ENCODE data around the gene DDX25. TPM values are rescaled to one million over a fixed set of nuclear protein-coding genes. Genes with fewer than 3 reads are reported as not detected.
A peak's percentile ranks its signal among the peaks of the same experiment; 100 is the strongest.

DDX25 gene
- total and polyA plus RNA-seq, 9 of the 15 experiments (the other 6 are each of a cell fraction or from before 2014, with no cell fraction given): not detected

DNA sequence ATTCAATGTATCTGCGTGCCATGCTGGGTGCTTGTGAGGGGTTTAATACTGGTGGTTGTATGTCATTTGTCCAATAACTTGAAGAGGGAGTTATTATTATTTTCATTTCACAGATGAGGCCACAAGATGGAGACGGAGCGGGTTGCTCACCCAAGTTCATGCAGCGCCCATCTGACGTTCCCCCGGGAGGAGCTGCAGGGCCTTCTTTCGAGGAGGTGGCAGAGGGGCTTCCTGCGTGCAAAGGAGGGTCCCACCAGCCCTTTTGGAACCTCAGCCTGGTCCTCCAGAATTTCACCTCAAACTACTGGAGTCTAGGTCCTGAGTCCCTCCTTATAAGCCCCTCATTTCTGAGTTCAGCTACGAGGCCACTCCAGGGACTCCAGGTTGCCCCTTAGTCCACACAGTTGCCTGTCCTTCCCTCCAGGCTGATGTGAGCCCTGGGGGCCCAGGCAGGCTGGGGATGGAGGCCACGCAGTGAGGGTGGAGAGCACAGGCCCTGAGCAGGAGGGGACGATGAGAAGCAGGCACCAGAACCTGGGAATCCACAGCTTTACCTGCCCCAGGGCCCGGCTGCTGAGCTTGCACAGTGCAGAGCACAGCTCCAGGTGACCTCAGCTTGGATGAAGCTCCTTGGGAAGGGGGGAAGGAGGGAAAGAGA is 38.6 kb downstream of the DDX25 start (continued):
- TF ChIP-seq, protein P1, sequence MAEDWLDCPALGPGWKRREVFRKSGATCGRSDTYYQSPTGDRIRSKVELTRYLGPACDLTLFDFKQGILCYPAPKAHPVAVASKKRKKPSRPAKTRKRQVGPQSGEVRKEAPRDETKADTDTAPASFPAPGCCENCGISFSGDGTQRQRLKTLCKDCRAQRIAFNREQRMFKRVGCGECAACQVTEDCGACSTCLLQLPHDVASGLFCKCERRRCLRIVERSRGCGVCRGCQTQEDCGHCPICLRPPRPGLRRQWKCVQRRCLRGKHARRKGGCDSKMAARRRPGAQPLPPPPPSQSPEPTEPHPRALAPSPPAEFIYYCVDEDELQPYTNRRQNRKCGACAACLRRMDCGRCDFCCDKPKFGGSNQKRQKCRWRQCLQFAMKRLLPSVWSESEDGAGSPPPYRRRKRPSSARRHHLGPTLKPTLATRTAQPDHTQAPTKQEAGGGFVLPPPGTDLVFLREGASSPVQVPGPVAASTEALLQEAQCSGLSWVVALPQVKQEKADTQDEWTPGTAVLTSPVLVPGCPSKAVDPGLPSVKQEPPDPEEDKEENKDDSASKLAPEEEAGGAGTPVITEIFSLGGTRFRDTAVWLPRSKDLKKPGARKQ (CRISPR knock-in tag; IDR thresholded peaks at IDR 0.05): no peak
- TF ChIP-seq C11orf30 (IDR thresholded peaks at IDR 0.05; ENCODE audit: low read depth) (no peak), RBFOX2 (IDR thresholded peaks at IDR 0.05; ENCODE audit: low read depth, low read length) (no peak), GABPA (tag; conservative IDR thresholded peaks at IDR 0.05; ENCODE audit: low read depth) (no peak)
- TF ChIP-seq, protein P2, sequence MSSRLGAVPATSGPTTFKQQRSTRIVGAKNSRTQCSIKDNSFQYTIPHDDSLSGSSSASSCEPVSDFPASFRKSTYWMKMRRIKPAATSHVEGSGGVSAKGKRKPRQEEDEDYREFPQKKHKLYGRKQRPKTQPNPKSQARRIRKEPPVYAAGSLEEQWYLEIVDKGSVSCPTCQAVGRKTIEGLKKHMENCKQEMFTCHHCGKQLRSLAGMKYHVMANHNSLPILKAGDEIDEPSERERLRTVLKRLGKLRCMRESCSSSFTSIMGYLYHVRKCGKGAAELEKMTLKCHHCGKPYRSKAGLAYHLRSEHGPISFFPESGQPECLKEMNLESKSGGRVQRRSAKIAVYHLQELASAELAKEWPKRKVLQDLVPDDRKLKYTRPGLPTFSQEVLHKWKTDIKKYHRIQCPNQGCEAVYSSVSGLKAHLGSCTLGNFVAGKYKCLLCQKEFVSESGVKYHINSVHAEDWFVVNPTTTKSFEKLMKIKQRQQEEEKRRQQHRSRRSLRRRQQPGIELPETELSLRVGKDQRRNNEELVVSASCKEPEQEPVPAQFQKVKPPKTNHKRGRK (tag; IDR thresholded peaks at IDR 0.05): no peak

DNA sequence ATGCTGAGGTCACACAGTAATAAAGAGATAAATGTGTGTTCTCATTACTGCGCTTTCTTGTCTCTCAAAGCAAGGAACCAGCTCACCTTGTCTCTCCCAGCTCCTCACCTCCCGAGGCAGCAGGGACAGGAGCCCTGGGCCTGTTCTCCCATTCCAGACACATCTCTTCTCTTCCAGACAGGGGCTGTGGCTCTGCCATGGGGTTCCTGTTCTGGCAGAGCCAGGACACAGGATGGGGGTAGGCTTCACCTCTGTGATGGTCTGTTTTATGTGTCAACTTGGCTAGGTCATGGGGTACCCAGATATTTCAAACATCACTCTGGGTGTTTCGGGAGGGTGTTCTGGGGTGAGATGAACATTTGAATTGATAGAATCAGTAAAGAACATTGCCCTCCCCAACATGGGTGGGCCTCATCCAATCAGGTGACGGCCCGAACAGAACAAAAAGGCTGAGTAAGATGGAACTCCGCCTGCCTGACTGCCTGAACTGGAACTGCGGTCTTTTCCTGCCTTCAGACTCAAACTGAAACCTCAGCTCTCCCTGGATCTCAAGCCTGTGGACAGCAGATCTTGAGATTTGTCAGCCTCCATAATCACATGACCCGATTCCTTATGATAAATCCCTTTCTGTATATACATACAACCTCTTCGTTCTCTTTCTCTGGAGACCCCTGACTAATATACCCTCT is 39.5 kb downstream of the DDX25 start:
- Histone ChIP-seq H3K4me3 (no peak overlapping the region), H3K9me3 (replicated peaks; ENCODE audit: control insufficient read depth, insufficient read depth, low read depth, low read length) (no peaks in the 10 kb centered on the region), H3K9ac (ENCODE audit: insufficient read depth in 1 of 2, low read depth in 2 of 2, low read length in 2 of 2) (no peak overlapping the region), H3K27me3 (ENCODE audit: control insufficient read depth in 2 of 2, insufficient read depth in 2 of 2, low read length in 2 of 2) (peaks cover 23 to 65% of the 10 kb centered on the region in 2 experiments), H4K20me1 (replicated peaks; ENCODE audit: control insufficient read depth, insufficient read depth, low read length) (peaks cover 5% of the 10 kb centered on the region), H3K4me2 (ENCODE audit: insufficient read depth, low read length) (no peak overlapping the region), H3K27ac (ENCODE audit: extremely low read depth, low read depth, low read length) (no peak overlapping the region), H3K36me3 (ENCODE audit: control insufficient read depth, insufficient read depth, low read length) (no peaks in the 10 kb centered on the region), H2AFZ (ENCODE audit: low read depth, low read length) (no peak overlapping the region), H3K4me1 (replicated peaks in 1 of 2; ENCODE audit: control insufficient read depth in 2 of 2, insufficient read depth in 2 of 2, low read length in 2 of 2) (peaks cover 2 to 20% of the 10 kb centered on the region in 2 experiments; a peak in 3 of 5 replicates), H3K79me2 (ENCODE audit: control insufficient read depth, insufficient read depth, low read length) (no peaks in the 10 kb centered on the region), H3K9me1 (ENCODE audit: control insufficient read depth, insufficient read depth, low read length) (no peaks in the 10 kb centered on the region)
- TF ChIP-seq, protein P3, sequence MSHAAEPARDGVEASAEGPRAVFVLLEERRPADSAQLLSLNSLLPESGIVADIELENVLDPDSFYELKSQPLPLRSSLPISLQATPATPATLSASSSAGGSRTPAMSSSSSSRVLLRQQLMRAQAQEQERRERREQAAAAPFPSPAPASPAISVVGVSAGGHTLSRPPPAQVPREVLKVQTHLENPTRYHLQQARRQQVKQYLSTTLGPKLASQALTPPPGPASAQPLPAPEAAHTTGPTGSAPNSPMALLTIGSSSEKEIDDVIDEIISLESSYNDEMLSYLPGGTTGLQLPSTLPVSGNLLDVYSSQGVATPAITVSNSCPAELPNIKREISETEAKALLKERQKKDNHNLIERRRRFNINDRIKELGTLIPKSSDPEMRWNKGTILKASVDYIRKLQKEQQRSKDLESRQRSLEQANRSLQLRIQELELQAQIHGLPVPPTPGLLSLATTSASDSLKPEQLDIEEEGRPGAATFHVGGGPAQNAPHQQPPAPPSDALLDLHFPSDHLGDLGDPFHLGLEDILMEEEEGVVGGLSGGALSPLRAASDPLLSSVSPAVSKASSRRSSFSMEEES (CRISPR knock-in tag; IDR thresholded peaks at IDR 0.05): peak; percentile 56
- TF ChIP-seq SMARCB1 (IDR thresholded peaks at IDR 0.05; ENCODE audit: insufficient read length, low read depth) (no peak), NCOA6 (IDR thresholded peaks at IDR 0.05) (no peak), GTF2F1 (IDR thresholded peaks at IDR 0.05; ENCODE audit: low read depth, low read length) (no peak), ZNF134 (CRISPR knock-in tag; conservative IDR thresholded peaks at IDR 0.05) (peak; percentile 99), ZNF347 (CRISPR knock-in tag; IDR thresholded peaks at IDR 0.05; ENCODE audit: low read depth) (no peak)
- in situ Hi-C loops (cut with MboI) (no loop called here), intact Hi-C loops (cut with micrococcal nuclease) (loop anchor here (5.0 kb wide), 1 partner anchor 248 kb away; no protein-coding TSS in a partner anchor)
- DNase-seq (ENCODE audit: extremely low read depth in 1 of 4, low spot score in 3 of 4): no peak
- FAIRE-seq: no peak
- CTCF ChIA-PET (ENCODE audit: low intra/inter-chr PET ratio): no interaction called here
- WGBS (ENCODE audit: insufficient coverage, low coverage, missing lambda C conversion rate): 16% methylated on average over 9 of the region's 9 CpGs
- ATAC-seq: no peak
- POLR2A ChIA-PET: no interaction called here
- no TSS peak for BruUV-seq (replicated peaks)

All from K562 (cell line).